GM12875 (cell line): ENCODE data around the gene LMCD1.

ENCODE experiments used
- H3K4me3 ChIP-seq: one replicate; pipeline ENCODE4 v1.5.1; 2011; ENCODE audit warnings: low read depth, low read length, control low read depth
- CTCF ChIP-seq: IDR thresholded peaks from 2 replicates; pipeline ENCODE4 v1.5.1; 2011; ENCODE audit warnings: low read depth, mild to moderate bottlenecking, control low read depth, inconsistent platforms, low read length, moderate library complexity, borderline replicate concordance; ENCODE audit not compliant: insufficient read depth

The LMCD1 gene

GRCh38 chr3:8516047-8516661 is 14.5 kb downstream of the LMCD1 start:
- H3K4me3 ChIP-seq: no peak overlapping the region
- TF ChIP-seq CTCF: no peak

- no peak for TF ChIP-seq CTCF
- H3K4me3 ChIP-seq: no peak overlapping the region
Observed at GRCh38 chr3:8516783-8517182, 15.2 kb downstream of the LMCD1 start.

- no peak for TF ChIP-seq CTCF
- H3K4me3 ChIP-seq: no peak overlapping the region
Observed at GRCh38 chr3:8517487-8517886, 15.9 kb downstream of the LMCD1 start.

- no peak overlapping the region for H3K4me3 ChIP-seq
- TF ChIP-seq CTCF: no peak
Observed at GRCh38 chr3:8518138-8518537, 16.5 kb downstream of the LMCD1 start.

GRCh38 chr3:8519156-8519555 is 17.5 kb downstream of the LMCD1 start:
- H3K4me3 ChIP-seq: no peak overlapping the region
- no peak for TF ChIP-seq CTCF

- no peak overlapping the region for H3K4me3 ChIP-seq
- TF ChIP-seq CTCF: no peak
Observed at GRCh38 chr3:8519774-8520448, 18.3 kb downstream of the LMCD1 start.

GRCh38 chr3:8520816-8521403 is 19.3 kb downstream of the LMCD1 start:
- no peak for TF ChIP-seq CTCF
- H3K4me3 ChIP-seq: no peak overlapping the region
